ENCODE measurements around the gene HMGB2.
A peak's percentile ranks its signal among the peaks of the same experiment; 100 is the strongest.

Gene HMGB2

DNA sequence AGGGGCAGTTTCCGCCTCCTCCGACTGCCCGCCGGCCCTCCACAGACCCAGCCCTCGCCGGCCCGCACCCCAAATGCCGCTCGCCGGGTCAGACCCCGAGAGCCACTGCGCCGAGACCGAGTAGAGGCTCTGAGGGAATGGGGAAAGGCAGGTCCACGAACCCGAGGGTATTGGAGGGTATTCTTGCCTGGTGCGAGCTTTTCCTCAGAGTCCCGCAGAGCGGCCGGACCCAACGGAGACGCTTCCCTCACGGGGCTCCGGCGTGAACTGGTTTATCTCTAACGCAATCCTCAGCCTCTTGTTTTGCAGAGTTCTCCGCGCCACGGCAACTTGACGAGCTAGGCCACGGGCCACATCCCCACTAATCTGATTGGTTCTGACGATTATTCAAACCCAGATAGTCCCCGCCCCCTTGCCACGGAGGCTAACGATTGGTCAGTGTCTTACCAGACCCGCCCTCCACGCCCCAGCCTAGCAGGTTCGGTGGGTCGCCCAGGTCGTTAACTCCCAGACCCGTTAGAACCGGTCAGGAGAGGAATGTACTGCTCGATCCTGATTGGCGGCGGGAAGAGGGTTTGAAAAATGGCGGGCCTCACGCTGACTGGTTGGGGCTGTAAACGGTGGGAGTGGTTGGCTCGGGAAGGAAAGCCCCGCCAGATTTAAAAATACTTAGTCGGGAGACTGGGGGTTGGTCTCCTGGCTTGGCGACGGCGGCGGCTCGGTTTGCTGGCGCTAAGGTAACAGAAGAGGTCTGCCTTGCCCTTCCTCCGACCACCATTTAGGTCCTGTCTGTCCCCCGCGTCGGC lies at the start of gene HMGB2:
Gene HMGB2, minus strand, starts transcription at position 274 of the 806 bp plus-strand sequence. CDS start 709 bp downstream, outside the sequence.
- H3K4me3 ChIP-seq (ENCODE audit: low read depth, low read length, poor library complexity, severe bottlenecking): peak within 1 kb of the TSS; percentile 71
- peaks cover 42% of the 10 kb centered on the region for H3K79me2 ChIP-seq (ENCODE audit: insufficient read depth, low read length)
- H3K27ac ChIP-seq (ENCODE audit: low read depth, low read length, poor library complexity, severe bottlenecking): peak within 1 kb of the TSS; percentile 92
- H3K9me2 ChIP-seq (ENCODE audit: low read depth, low read length): no peaks in the 10 kb centered on the region
- H3K4me1 ChIP-seq (ENCODE audit: insufficient read depth, low read length, severe bottlenecking): peaks cover 40% of the 10 kb centered on the region
- H3K9ac ChIP-seq (ENCODE audit: low read length): peak within 1 kb of the TSS; percentile 93
- H3K36me3 ChIP-seq (ENCODE audit: insufficient read depth, low read length): peaks cover 41% of the 10 kb centered on the region
- no peak within 1 kb of the TSS for H2AFZ ChIP-seq (ENCODE audit: low read length)
- no peaks in the 10 kb centered on the region for H3K9me3 ChIP-seq (ENCODE audit: low read length)
- peak within 1 kb of the TSS; percentile 89 for H3K4me2 ChIP-seq (ENCODE audit: low read length)
- no peaks in the 10 kb centered on the region for H3F3A ChIP-seq (ENCODE audit: insufficient read depth, low read length)
- TF ChIP-seq EZH2 (IDR thresholded peaks at IDR 0.05; ENCODE audit: borderline replicate concordance, low read length): no peak
- TF ChIP-seq, protein P1, sequence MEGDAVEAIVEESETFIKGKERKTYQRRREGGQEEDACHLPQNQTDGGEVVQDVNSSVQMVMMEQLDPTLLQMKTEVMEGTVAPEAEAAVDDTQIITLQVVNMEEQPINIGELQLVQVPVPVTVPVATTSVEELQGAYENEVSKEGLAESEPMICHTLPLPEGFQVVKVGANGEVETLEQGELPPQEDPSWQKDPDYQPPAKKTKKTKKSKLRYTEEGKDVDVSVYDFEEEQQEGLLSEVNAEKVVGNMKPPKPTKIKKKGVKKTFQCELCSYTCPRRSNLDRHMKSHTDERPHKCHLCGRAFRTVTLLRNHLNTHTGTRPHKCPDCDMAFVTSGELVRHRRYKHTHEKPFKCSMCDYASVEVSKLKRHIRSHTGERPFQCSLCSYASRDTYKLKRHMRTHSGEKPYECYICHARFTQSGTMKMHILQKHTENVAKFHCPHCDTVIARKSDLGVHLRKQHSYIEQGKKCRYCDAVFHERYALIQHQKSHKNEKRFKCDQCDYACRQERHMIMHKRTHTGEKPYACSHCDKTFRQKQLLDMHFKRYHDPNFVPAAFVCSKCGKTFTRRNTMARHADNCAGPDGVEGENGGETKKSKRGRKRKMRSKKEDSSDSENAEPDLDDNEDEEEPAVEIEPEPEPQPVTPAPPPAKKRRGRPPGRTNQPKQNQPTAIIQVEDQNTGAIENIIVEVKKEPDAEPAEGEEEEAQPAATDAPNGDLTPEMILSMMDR (IDR thresholded peaks at IDR 0.05; ENCODE audit: low read length): no peak
- no peaks in the 10 kb centered on the region for H4K20me1 ChIP-seq (ENCODE audit: insufficient read depth, low read length)
- no peaks in the 10 kb centered on the region for H3K27me3 ChIP-seq (ENCODE audit: insufficient read depth, low read length)

DNA sequence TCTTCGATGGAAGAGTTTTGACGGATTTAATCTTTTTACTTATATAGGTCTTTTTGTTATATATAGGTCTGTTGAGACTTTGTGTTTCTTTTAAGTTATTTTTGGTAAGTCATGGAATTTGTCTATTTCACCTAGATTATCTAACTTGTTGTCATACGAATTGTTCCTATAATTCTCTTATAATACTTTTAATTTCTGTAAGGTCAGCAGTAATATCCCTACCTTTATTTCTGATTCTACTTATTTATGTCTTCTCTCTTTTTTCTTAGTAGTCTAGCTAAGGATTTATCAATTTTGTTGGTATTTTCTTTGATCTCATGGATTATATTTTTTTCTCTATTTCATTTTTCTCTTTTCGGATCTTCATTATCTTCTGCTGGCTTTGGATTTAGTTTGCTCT lies 48.2 kb upstream of the HMGB2 start:
- Histone ChIP-seq H3K27ac (ENCODE audit: low read depth, low read length, poor library complexity, severe bottlenecking) (no peak overlapping the region), H3K27me3 (ENCODE audit: insufficient read depth, low read length) (no peaks in the 10 kb centered on the region), H2AFZ (ENCODE audit: low read length) (no peak overlapping the region), H3F3A (ENCODE audit: insufficient read depth, low read length) (peaks cover 4% of the 10 kb centered on the region; the same call in 1 of the 2 replicates), H3K9ac (ENCODE audit: low read length) (no peak overlapping the region), H3K36me3 (ENCODE audit: insufficient read depth, low read length) (peaks cover 10% of the 10 kb centered on the region; the same call in 1 of the 2 replicates), H3K9me3 (ENCODE audit: low read length) (no peaks in the 10 kb centered on the region), H3K9me2 (ENCODE audit: low read depth, low read length) (no peaks in the 10 kb centered on the region), H3K79me2 (ENCODE audit: insufficient read depth, low read length) (no peaks in the 10 kb centered on the region), H4K20me1 (ENCODE audit: insufficient read depth, low read length) (no peaks in the 10 kb centered on the region), H3K4me2 (ENCODE audit: low read length) (no peak overlapping the region), H3K4me1 (ENCODE audit: insufficient read depth, low read length, severe bottlenecking) (no peaks in the 10 kb centered on the region), H3K4me3 (ENCODE audit: low read depth, low read length, poor library complexity, severe bottlenecking) (no peak overlapping the region)
- TF ChIP-seq, protein P1 (IDR thresholded peaks at IDR 0.05; ENCODE audit: low read length): no peak
- TF ChIP-seq EZH2 (IDR thresholded peaks at IDR 0.05; ENCODE audit: borderline replicate concordance, low read length): no peak

DNA sequence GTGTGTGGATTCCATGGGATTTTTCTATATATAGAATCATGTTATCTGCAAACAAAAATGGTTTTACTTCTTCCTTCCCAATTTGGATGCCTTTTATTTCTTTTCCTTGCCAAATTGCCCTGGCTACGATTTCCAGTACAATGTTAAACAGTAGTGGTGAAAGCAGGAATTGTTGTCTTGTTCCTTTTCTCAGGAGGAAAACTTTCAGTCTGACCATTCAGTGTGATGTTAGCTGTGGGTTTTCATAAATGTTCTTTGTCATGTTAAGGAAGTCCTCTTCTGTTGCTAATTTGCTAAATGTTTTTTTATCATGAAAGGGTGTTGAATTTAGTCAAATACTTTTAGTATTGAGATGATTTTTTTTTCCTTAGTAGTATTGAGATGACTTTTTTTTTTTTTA lies 47.5 kb upstream of the HMGB2 start:
- Histone ChIP-seq H3K27me3 (ENCODE audit: insufficient read depth, low read length) (no peaks in the 10 kb centered on the region), H3K9ac (ENCODE audit: low read length) (no peak overlapping the region), H3F3A (ENCODE audit: insufficient read depth, low read length) (peaks cover 4% of the 10 kb centered on the region; the same call in 1 of the 2 replicates), H3K79me2 (ENCODE audit: insufficient read depth, low read length) (no peaks in the 10 kb centered on the region), H4K20me1 (ENCODE audit: insufficient read depth, low read length) (no peaks in the 10 kb centered on the region), H2AFZ (ENCODE audit: low read length) (no peak overlapping the region), H3K4me3 (ENCODE audit: low read depth, low read length, poor library complexity, severe bottlenecking) (no peak overlapping the region), H3K27ac (ENCODE audit: low read depth, low read length, poor library complexity, severe bottlenecking) (no peak overlapping the region), H3K9me3 (ENCODE audit: low read length) (no peaks in the 10 kb centered on the region), H3K4me2 (ENCODE audit: low read length) (no peak overlapping the region), H3K9me2 (ENCODE audit: low read depth, low read length) (no peaks in the 10 kb centered on the region), H3K4me1 (ENCODE audit: insufficient read depth, low read length, severe bottlenecking) (no peaks in the 10 kb centered on the region), H3K36me3 (ENCODE audit: insufficient read depth, low read length) (peaks cover 10% of the 10 kb centered on the region; the same call in 1 of the 2 replicates)
- no peak for TF ChIP-seq EZH2 (IDR thresholded peaks at IDR 0.05; ENCODE audit: borderline replicate concordance, low read length)
- TF ChIP-seq, protein P1 (IDR thresholded peaks at IDR 0.05; ENCODE audit: low read length): no peak

Measured in OCI-LY1 (cell line).